GM12878 (cell line): ENCODE results near the gene SEPTIN5. TPM values are rescaled to one million over a fixed set of nuclear protein-coding genes. Genes with fewer than 3 reads are reported as not detected.

Source experiments
- ATAC-seq: fragments of 200-7000 bp; cut with Tn5 transposase; 3 replicates; pipeline ENCODE4 v1.9.1; 2020; ENCODE audit warnings: mild to moderate bottlenecking, moderate library complexity
- BruUV-seq: library from RNA; stranded (reverse); fragments of 400-500 nt; replicated peaks from 2 replicates; lab custom pipeline; 2021; lab: Mats Ljungman, UMichigan
- CTCF ChIA-PET: fragments of 300-600 bp; sonication (Branson Sonifier 250); formaldehyde crosslinking; extraction: SDS; loops from one replicate; lab custom pipeline; 2021; ENCODE audit warnings: inconsistent platforms; lab: Yijun Ruan, JAX
- POLR2A ChIA-PET: fragments of 350-600 bp; formaldehyde crosslinking; extraction: SDS; loops from one replicate; lab custom pipeline; 2021; ENCODE audit warnings: inconsistent platforms; lab: Charles Lee
- RAD21 ChIA-PET: fragments of 300-600 bp; sonication (Branson Sonifier 250); formaldehyde crosslinking; loops from one replicate; lab custom pipeline; 2023; ENCODE audit warnings: antibody characterized with exemption; ENCODE audit not compliant: unreplicated experiment; lab: Charles Lee
- SMC1A ChIA-PET: fragments of 300-600 bp; sonication (Branson Sonifier 250); formaldehyde crosslinking; loops from one replicate; lab custom pipeline; 2023; ENCODE audit not compliant: unreplicated experiment, uncharacterized antibody; lab: Charles Lee
- DNase-seq: peaks from one replicate; pipeline ENCODE4 v3.0.0-alpha.2; 2011; ENCODE audit warnings: low read depth, low spot score
- FAIRE-seq: peaks from 3 replicates; lab custom pipeline; 2011; peaks lifted over from hg19 to GRCh38; lab: Jason Lieb, UNC
- H2AFZ ChIP-seq: 2 replicates; pipeline ENCODE4 v1.6.0; 2011; ENCODE audit warnings: low read depth, low read length, control low read depth; ENCODE audit not compliant: control insufficient read depth
- H3K27ac ChIP-seq: 2 replicates; pipeline ENCODE4 v1.5.1; 2011; ENCODE audit warnings: control low read depth; ENCODE audit not compliant: control insufficient read depth, insufficient read depth
- H3K27me3 ChIP-seq, 2 experiments: replicated peaks in 1 of 2; 2 replicates each; pipeline versions ENCODE4 v1.6.0 to v1.6.1; 2011; ENCODE audit warnings: low read length in 1 of 2; ENCODE audit not compliant: control insufficient read depth in 2 of 2, insufficient read depth in 2 of 2
- H3K36me3 ChIP-seq, 2 experiments: 2 replicates each; pipeline ENCODE4 v1.5.1; 2011; ENCODE audit warnings: low read length in 1 of 2; ENCODE audit not compliant: control insufficient read depth in 2 of 2, insufficient read depth in 2 of 2
- H3K4me1 ChIP-seq: 2 replicates; pipeline ENCODE4 v1.6.1; 2011; ENCODE audit warnings: mild to moderate bottlenecking, low read length, moderate library complexity, mixed read lengths; ENCODE audit not compliant: control insufficient read depth, insufficient read depth
- H3K4me2 ChIP-seq: 2 replicates; pipeline ENCODE4 v1.6.0; 2011; ENCODE audit warnings: control low read depth; ENCODE audit not compliant: control insufficient read depth, insufficient read depth
- H3K4me3 ChIP-seq: fragments of 200-600 bp; sonication (generic); 2 replicates; pipeline ENCODE4 v1.5.1; 2016
- H3K79me2 ChIP-seq: 2 replicates; pipeline ENCODE4 v1.6.0; 2011; ENCODE audit warnings: low read length; ENCODE audit not compliant: control insufficient read depth, insufficient read depth
- H3K9ac ChIP-seq: 2 replicates; pipeline ENCODE4 v1.8.0; 2011; ENCODE audit warnings: low read length, control low read depth, mixed read lengths; ENCODE audit not compliant: control insufficient read depth, insufficient read depth
- H3K9me3 ChIP-seq: replicated peaks from 3 replicates; pipeline ENCODE4 v1.5.1; 2011; ENCODE audit warnings: mild to moderate bottlenecking, low read length; ENCODE audit not compliant: control insufficient read depth, insufficient read depth
- H4K20me1 ChIP-seq: 2 replicates; pipeline ENCODE4 v1.6.0; 2011; ENCODE audit not compliant: control insufficient read depth, insufficient read depth
- BCL11A ChIP-seq: IDR thresholded peaks from 2 replicates; pipeline ENCODE4 v1.6.1; 2011; ENCODE audit warnings: low read depth, low read length
- CREB1 ChIP-seq: IDR thresholded peaks from 2 replicates; pipeline ENCODE4 v1.6.1; 2012; ENCODE audit warnings: low read depth, mild to moderate bottlenecking, inconsistent platforms
- MAX ChIP-seq: IDR thresholded peaks from 2 replicates; pipeline ENCODE4 v1.6.1; 2012; ENCODE audit warnings: low read depth, low read length, improper control_type of control experiment
- NFIC ChIP-seq: IDR thresholded peaks from 2 replicates; pipeline ENCODE4 v1.6.1; 2012; ENCODE audit warnings: low read depth, mild to moderate bottlenecking, inconsistent platforms, low read length, moderate library complexity
- NFYB ChIP-seq: IDR thresholded peaks from 2 replicates; pipeline ENCODE4 v1.6.1; 2011; ENCODE audit warnings: low read depth, mild to moderate bottlenecking, low read length, improper control_type of control experiment, moderate library complexity; ENCODE audit not compliant: insufficient read depth
- PAX5 ChIP-seq: IDR thresholded peaks from 2 replicates; pipeline ENCODE4 v1.6.1; 2011; ENCODE audit warnings: low read depth, low read length, borderline replicate concordance
- PAX8 ChIP-seq: fragments of 450-650 bp; IDR thresholded peaks from 2 replicates; pipeline ENCODE4 v1.6.1; 2017; ENCODE audit warnings: mild to moderate bottlenecking, moderate library complexity
- POU2F2 ChIP-seq: IDR thresholded peaks from 3 replicates; pipeline ENCODE4 v1.6.1; 2011; ENCODE audit warnings: low read depth, mild to moderate bottlenecking, low read length, borderline replicate concordance
- SIN3A ChIP-seq: IDR thresholded peaks from 2 replicates; pipeline ENCODE4 v1.6.1; 2012; ENCODE audit warnings: low read depth, low read length, improper control_type of control experiment
- SIX5 ChIP-seq: IDR thresholded peaks from 2 replicates; pipeline ENCODE4 v1.6.1; 2011; ENCODE audit warnings: mild to moderate bottlenecking, low read depth, low read length, moderate library complexity; ENCODE audit not compliant: severe bottlenecking
- STAT3 ChIP-seq: IDR thresholded peaks from 2 replicates; pipeline ENCODE4 v1.6.1; 2011; ENCODE audit warnings: low read depth, low read length, improper control_type of control experiment
- TAF1 ChIP-seq: IDR thresholded peaks from 2 replicates; pipeline ENCODE4 v1.6.1; 2011; ENCODE audit warnings: mild to moderate bottlenecking, low read depth, low read length, borderline replicate concordance
- YY1 ChIP-seq: IDR thresholded peaks from 2 replicates; pipeline ENCODE4 v1.6.1; 2011; ENCODE audit warnings: low read depth, mild to moderate bottlenecking, low read length
- ZNF687 ChIP-seq: fragments of 450-650 bp; IDR thresholded peaks from 2 replicates; pipeline ENCODE4 v1.6.1; 2017; ENCODE audit warnings: mild to moderate bottlenecking, moderate library complexity
- WGBS: methylation state at CpG from one replicate; pipeline ENCODE4 v1.1.6; 2016; ENCODE audit warnings: low lambda C conversion rate; ENCODE audit not compliant: insufficient replicate concordance, insufficient coverage; ENCODE audit errors: missing lambda C conversion rate; 5-methylcytosine and 5-hydroxymethylcytosine counted together
- in situ Hi-C: fragments of 300-500 bp; cut with MboI; formaldehyde crosslinking; loops from 9 replicates; pipeline ENCODE4 v1.14.3; 2018; ENCODE audit warnings: mixed read lengths
- intact Hi-C: fragments of 100-400 bp; cut with micrococcal nuclease; formaldehyde crosslinking; loops from one replicate; pipeline ENCODE4 v1.14.2; 2022; ENCODE audit not compliant: unreplicated experiment
- polyA plus RNA-seq, 11 experiments: library from polyadenylated mRNA; depleted of rRNA in 4 of 11; unstranded in 6 of 11; stranded (reverse) in 5 of 11; fragments of >200 nt; fragmentation: Nextera tagmentation in 4 of 11; fragmentation: Illumina TruSeq in 1 of 11; extraction: Ambion mirVana in 4 of 11; extraction: Trizol in 1 of 11; gene quantifications; 1 replicate in 1 of 11; 2 replicates in 10 of 11; pipeline versions ENCODE4 v1.2.1 to v1.2.3, GENCODE V29; 2011 to 2016; ENCODE audit warnings: inconsistent platforms in 2 of 11, missing spikeins in 2 of 11, low read depth in 1 of 11
- total RNA-seq, 4 experiments: library from RNA; depleted of rRNA in 3 of 4; stranded (reverse); fragments of >200 nt in 3 of 4; fragmentation: Illumina TruSeq in 1 of 4; extraction: Trizol in 1 of 4; gene quantifications; 2 replicates each; pipeline versions ENCODE4 v1.2.1 to v1.2.3, GENCODE V29; 2013 to 2021

SEPTIN5 gene
- total and polyA plus RNA-seq, 10 of the 15 experiments (the other 5 are each of a cell fraction or from before 2014, with no cell fraction given), result 0.13 to 1.1 (median 0.34) TPM; not detected in 5

- DNase-seq (no peak), ATAC-seq (no peak)
- Histone ChIP-seq H3K36me3 (no peaks in the 10 kb centered on the region), H3K27ac (no peak overlapping the region), H3K79me2 (no peaks in the 10 kb centered on the region), H3K4me1 (no peaks in the 10 kb centered on the region), H4K20me1 (no peaks in the 10 kb centered on the region), H2AFZ (no peak overlapping the region), H3K27me3 (no peaks in the 10 kb centered on the region; a peak in 2 of 4 replicates), H3K9ac (no peak overlapping the region)
- 38% methylated on average over 14 of the region's 14 CpGs for WGBS
- ChIA-PET CTCF (no interaction called here), RAD21 (no interaction called here), SMC1A (no interaction called here)
- in situ Hi-C loops (no loop called here), intact Hi-C loops (no loop called here)
- no peak for TF ChIP-seq MAX
- TF ChIP-seq SIN3A, result no peak
- TF ChIP-seq NFYB, result no peak
- no peak for TF ChIP-seq YY1
- no peak for TF ChIP-seq STAT3
- TF ChIP-seq SIX5, result no peak
- TF ChIP-seq ZNF687, result no peak
- no peak for TF ChIP-seq PAX5
- TF ChIP-seq NFIC, result no peak
- no peak for TF ChIP-seq CREB1
- TF ChIP-seq PAX8, result no peak
- TF ChIP-seq POU2F2, result no peak
- TF ChIP-seq BCL11A, result no peak
- TF ChIP-seq TAF1, result no peak
- TF ChIP-seq, all 136 proteins: peak for 0
- no peak overlapping the region for H3K4me3 ChIP-seq
- no peak for FAIRE-seq
- no peaks in the 10 kb centered on the region for H3K9me3 ChIP-seq
- BruUV-seq, result no TSS peak
- H3K4me2 ChIP-seq, result no peak overlapping the region
- POLR2A ChIA-PET, result no interaction called here
Observed at GRCh38 chr22:19705181-19705934, 8.9 kb upstream of the SEPTIN5 start.
